Stimulated activated CD4-positive, alpha-beta T cell treated with anti-CD3 and anti-CD28 coated beads, TNF-alpha, amount 100 ng/mL, for 48 hours (primary cell): ENCODE results near the gene STEAP3.
A peak's percentile ranks its signal among the peaks of the same experiment; 100 is the strongest.

Source experiments
- DNase-seq, 3 donors: peaks; one replicate each; pipeline ENCODE4 v3.0.0-alpha.2; 2020; ENCODE audit warnings: low read depth in 3 of 3

STEAP3 gene

GRCh38 chr2:119223521-119224390, at the start of gene STEAP3:
TSS of gene STEAP3 (plus strand) at chr2:119223834. CDS start at chr2:119231013, 7,179 bp downstream.
- no peak for DNase-seq

GRCh38 chr2:119174216-119174992, 49.2 kb upstream of the STEAP3 start:
- DNase-seq: peak; percentile 15 to 54 (median 43)

- DNase-seq: no peak
Measured at GRCh38 chr2:119174993-119175347, 48.7 kb upstream of the STEAP3 start.

- DNase-seq: no peak
Measured at GRCh38 chr2:119175517-119175916, 48.1 kb upstream of the STEAP3 start.

- DNase-seq: no peak
Measured at GRCh38 chr2:119177171-119177837, 46.3 kb upstream of the STEAP3 start.

GRCh38 chr2:119177838-119178190, 45.8 kb upstream of the STEAP3 start:
- no peak for DNase-seq

GRCh38 chr2:119178776-119179175, 44.9 kb upstream of the STEAP3 start:
- no peak for DNase-seq

- DNase-seq: no peak
Measured at GRCh38 chr2:119179202-119179601, 44.4 kb upstream of the STEAP3 start.

GRCh38 chr2:119179991-119180390, 43.6 kb upstream of the STEAP3 start:
- DNase-seq: no peak

- no peak for DNase-seq
Measured at GRCh38 chr2:119180892-119181291, 42.7 kb upstream of the STEAP3 start.

- DNase-seq: no peak
Measured at GRCh38 chr2:119181391-119181790, 42.2 kb upstream of the STEAP3 start.

- no peak for DNase-seq
Measured at GRCh38 chr2:119181791-119182445, 41.7 kb upstream of the STEAP3 start.

- no peak for DNase-seq
Measured at GRCh38 chr2:119184512-119184911, 39.1 kb upstream of the STEAP3 start.

GRCh38 chr2:119190321-119191111, 33.1 kb upstream of the STEAP3 start:
- no peak for DNase-seq

- DNase-seq: no peak
Measured at GRCh38 chr2:119192893-119193292, 30.7 kb upstream of the STEAP3 start.

GRCh38 chr2:119195001-119195400, 28.6 kb upstream of the STEAP3 start:
- DNase-seq: no peak

GRCh38 chr2:119195887-119196286, 27.7 kb upstream of the STEAP3 start:
- no peak for DNase-seq

GRCh38 chr2:119196301-119197125, 27.1 kb upstream of the STEAP3 start:
- no peak for DNase-seq

- DNase-seq: no peak
Measured at GRCh38 chr2:119197126-119197405, 26.6 kb upstream of the STEAP3 start.

- DNase-seq: no peak
Measured at GRCh38 chr2:119197529-119198239, 25.9 kb upstream of the STEAP3 start.
